HG03095 (cell line): ENCODE measurements around the gene GAS2.

Source experiments
- ATAC-seq: cut with Tn5 transposase; IDR thresholded peaks from one replicate; pipeline ENCODE4 v1.9.1; 2021; ENCODE audit warnings: moderate library complexity; ENCODE audit not compliant: unreplicated experiment

Gene GAS2

DNA sequence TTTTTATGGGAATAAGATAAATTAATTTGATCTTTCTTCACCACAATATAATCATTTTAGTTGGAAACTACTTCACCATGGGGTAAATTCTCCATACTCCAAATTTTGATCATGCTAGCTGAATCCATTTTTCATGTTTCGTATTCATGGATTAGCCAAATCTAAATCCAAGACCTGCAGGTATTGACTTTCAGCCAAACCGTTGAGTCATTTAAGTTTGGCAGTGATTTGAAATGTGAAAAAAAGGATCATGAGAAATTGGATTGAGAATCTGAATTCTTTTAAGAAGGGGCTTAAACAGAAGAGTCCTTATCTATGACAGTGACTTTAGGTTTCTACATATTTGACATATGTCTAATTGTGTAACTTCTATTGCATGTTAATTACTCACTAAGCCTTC, 5.3 kb downstream of the GAS2 start:
- ATAC-seq: no peak

DNA sequence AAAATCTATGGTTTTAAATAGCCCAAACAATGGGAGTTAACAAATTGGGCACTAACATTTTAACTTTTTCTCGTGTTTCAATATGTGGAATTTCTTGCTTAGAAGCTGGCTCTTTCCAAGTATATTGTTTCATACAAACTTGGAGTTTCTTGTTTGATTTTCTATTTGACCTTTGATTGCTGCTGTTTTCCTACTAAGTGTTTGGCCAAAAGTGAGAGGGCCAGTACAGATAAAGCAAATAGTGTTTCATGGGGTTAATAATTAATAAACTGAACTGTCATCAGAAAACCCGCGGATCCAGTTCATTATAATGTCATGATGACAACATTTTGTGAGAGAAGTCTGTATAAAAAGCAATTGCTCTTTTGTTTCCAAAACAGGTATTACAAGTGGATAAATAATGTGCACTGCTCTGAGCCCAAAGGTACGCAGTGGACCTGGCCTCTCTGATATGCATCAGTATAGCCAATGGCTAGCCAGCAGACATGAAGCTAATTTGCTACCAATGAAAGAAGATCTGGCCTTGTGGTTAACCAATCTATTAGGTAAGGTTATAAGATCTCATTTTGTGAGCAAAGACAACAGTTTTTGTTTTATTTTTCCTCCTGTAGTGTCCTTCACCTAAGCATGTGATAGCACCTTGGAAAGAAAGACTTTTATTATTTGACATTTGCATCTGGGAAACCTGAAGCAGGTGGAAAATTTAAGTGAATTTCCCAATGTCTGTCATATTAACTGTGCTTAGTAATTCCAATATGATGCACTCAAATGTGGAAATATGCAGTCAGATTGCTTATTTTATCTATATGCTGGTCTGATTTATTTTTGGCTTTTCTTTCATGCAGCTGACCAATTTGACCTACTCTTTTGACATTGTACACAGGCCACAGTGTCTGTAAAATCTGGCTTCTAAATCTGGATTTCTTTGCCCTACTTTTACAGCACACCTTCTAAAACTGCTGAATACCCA, 8.3 kb downstream of the GAS2 start:
- no peak for ATAC-seq

DNA sequence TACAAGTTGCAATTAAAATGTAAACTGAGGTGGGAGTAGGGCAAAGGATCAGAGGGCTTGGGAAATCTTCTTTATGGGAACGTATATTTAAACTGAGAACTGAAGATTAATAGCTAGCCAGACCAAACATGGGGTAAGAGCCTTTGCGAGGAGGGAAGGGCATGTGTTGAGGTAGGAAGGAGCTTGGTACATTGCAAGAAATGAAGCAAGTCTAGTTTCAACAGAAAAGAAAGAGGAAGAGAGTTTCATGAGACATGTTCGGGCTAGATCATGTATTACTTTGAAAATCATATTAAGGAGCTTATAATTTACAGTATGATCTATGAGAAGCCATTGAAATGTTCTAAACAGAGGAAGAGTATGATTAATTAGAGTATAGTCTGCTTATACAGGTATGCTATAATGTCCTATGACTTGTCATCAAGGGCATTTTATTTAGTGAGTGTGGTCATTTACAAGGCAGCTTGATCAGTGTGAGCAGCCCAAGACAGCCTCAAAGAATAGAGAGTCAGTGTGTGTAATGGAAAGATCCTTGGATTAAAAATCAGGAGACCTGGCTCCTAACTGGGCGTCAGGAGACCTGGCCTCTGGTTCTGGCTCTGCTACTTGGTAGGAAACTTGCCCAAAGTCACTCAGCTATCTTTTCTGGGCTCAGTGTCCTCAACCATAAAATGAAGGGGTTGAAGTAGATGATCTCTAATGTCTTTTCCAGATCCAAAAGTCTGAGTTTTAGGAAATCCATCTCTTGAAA, 10.9 kb downstream of the GAS2 start:
- peak; percentile 42 for ATAC-seq

DNA sequence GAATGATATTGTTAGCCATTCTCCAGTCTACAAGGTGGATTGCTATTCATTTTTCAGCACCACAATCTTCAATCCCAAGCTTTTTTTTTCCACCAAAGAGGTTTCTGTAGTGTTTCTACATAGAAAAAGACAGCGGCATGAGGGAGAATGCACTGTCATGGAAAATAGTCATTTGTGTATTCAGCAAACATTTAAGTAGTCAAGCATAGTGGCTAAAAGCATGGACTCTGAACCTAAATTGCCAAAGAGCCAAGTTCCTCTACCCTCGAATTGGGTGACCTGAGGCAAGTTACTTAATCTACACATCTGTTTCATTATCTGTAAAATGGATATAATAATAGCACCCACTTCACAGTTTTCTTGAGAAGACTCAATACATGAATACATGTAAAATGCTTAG, 14.2 kb downstream of the GAS2 start:
- ATAC-seq: no peak

DNA sequence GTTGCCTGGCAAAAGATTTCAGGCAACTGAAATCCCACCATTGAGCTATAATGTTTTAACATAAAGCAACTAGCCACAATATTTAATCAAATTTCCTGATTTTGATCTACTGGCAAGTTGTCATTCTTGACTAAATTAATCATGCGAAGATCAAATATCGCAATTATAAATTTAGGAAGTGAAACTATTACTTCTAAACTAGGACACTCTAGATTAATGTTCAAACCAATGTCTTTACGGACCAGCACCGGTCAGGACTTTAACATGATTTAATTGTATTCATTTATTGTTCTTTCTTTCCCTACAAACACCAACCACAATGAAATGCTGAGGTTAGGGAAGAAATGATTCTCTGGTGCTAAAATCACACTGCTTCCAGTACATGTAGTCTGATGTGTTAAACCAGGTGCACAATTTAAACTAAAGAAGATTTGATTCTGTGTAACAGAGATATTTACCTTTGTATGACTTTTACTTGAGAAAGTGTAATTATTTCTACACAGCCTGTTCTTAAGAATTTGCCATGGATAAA, 14.9 kb downstream of the GAS2 start:
- ATAC-seq: peak; percentile 46

DNA sequence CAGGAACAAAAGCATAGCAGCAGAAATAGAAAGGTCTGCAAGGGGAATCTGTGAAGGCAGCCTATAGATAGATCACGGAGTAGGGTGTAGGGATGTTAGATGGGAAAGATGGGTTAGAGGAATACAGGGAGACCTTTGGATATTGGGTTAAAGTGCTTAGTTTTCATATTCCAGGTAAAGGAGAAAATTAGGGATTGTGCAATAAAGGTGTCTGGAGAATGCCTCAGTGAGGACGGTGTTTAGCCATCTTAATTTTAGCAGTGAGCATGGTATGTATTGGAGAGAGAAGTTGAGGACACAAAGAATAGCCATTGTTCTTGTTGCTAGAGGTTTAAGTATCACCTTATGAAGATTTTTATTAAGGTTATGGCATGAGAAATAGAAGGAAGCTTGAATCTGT, 17.7 kb downstream of the GAS2 start:
- no peak for ATAC-seq

DNA sequence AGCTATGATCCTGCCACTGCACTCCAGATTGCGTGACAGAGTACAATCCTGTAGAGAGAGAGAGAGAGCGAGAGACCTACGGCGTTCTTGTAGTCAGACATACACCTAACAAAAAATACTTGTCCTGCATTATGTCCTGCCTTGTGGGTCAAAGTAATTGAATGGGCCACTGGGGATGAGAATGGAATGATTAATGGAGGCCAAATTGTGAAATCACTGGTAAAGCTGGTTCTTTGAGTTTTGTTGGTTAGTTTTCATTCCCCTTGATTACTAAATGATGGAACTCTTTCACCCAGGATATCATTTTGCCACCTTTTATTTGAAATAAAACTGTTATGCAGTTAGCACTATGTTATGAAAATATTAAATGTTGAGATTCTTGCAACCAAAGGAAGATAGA, 18.7 kb downstream of the GAS2 start:
- ATAC-seq: no peak

DNA sequence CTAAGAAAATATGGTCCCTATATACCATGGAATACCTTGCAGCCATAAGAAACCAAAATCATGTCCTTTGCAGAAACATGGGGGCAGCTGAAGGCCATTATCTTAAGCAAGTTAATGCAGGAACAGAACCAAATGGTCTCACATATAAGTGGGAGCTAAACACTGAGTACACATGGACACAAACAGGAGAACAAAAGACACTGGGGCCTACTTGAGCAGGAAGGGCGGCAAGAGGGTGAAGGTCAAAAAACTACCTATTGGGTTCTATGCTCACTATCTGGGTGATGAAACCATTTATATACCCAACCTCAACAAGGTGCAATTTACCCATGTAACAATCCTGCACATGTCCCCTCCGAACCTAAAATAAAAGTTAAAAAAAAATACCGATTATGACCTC, 22.5 kb downstream of the GAS2 start:
- no peak for ATAC-seq

DNA sequence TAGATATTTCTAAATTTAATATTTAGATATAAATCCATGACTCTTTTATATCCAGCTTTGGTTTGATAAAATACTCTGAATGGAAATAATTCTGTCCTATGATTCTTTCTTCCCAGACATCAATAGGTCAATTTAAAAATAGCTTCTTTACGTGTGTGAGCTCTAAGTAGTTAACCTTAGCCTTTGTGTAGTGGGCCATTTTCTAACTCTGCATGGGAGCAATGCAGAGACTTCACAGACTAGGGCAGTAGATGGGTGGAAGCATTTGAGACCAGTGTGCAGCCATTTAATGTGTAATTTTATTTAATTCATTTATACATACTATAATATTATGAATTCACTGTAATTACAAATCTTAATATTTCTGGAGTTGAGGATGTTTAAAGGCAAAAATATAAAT, 23.8 kb downstream of the GAS2 start:
- ATAC-seq: no peak

DNA sequence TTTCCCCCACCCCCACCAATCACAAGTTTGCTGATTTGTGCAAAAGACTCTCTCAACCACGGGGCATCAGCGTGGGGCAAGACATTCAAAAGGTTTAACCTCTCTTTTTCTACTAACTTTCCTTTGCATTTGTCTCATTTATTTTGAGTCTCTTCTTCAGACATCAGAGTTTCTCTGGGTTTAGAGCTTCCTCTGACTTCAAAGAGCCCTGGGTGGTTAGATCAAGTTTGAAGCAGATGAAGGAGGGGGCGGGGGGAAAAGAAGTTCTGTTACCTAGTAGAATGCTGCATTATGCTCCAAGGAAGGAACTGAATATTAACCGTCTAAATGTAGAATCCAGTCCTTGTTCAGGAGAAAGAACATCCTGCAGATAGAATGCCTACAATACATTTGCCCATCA, 24.5 kb downstream of the GAS2 start:
- ATAC-seq: no peak

DNA sequence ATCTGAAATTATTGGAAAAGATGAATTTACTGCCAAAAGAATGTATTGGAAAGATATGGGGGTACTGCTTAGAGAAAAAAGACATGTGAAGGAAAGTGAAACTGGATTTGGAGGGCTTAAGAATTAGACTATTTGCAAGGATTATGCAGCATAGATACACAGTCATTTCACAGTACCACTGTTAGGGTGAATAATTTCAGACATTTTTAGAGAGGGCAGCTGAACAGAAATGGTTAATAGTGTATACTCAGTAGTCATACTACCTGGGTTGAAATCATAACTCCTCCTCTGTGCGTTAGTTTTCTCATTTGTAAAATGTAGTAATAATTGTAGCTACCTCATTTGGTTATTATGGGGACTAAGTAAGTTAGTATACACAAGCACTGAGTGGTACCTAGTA, 33.0 kb downstream of the GAS2 start:
- no peak for ATAC-seq

DNA sequence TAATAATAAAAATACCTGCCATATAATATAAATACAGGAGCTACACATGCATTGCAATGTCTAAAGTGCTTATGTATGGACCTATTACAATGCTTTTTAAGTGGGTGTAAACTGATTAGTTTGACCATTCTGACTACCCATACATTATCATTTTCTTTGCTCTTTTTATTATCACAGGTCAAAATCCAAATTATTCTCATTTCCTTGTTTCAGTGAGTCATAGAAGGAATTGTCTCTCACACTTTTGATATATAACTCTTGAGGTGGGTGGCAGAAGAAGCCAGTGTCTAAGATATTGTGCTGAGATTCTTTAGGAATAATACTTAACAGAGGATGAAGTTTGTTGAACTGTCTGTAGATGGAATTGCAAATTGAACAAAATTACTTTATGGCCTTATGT, 35.6 kb downstream of the GAS2 start:
- no peak for ATAC-seq

DNA sequence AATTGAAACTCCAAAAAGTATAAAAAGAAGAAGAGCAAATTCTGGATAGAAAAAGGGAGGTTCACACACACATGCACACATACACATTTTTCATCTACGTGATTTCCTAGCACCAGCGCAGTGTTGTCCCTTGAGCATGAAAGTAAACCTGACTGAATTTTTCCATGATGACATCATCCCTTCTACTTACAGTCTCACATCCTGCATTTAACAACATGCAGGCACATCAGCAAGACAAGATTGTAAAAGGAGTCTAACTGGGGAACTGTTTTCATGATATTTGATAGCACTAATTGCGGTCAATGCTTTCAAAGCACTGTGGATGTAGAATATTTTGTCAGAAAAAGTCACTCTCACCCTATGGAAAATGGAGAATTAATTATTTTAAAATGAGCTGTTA, 36.6 kb downstream of the GAS2 start:
- no peak for ATAC-seq

DNA sequence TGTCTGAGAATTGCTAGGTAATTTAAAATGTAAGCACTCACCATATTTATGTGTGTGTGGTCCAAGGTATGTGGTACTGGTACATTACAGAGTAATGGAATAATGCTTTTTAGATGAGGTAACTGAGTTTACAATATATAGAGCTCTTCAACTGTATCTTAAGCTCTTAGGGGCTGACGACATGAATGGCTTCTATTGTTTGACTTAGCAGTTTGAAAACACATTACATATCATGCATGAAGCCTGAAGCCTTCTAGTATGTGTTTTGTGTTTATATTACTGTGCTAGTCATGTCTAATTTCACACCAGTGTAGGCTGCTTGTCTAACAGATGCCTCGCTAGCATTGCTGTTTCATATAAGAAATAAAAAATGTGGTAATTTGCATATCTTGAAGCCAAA, 37.2 kb downstream of the GAS2 start:
- ATAC-seq: no peak

DNA sequence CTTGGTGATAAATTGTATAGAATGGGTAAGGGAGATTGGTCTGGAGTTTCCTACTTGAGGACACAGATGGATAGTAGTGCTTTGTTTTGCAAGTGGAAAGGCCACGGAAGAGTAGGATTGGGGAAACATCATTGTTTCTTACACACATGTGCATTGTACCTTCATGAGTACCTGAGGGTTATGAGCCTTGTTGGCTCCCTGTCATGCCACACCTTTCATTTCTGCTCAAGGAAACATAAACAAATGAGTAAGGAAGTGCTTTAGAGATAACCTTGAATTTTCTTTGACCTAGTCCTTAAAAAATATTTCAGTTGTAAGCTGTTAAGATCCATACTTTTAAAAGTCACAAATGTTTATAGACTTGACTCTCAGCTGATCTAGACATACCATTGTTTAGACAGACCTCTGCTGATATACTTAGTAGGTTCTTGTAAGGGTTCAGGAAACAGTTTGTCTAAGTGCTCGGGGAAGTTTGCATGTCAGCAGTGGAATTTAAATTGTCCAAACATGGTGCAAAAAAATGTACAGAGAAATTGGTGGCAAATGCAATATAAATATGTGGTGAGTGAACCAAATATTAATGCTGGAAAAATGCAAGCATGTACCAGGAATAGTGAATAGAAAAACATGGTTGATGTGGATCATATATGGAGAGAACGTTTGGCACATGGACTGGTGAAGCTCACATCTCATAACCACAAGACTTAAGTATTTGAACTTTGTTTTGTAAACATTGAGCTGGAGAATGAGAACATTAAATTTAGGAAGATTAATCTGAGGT, 40.9 kb downstream of the GAS2 start:
- no peak for ATAC-seq

DNA sequence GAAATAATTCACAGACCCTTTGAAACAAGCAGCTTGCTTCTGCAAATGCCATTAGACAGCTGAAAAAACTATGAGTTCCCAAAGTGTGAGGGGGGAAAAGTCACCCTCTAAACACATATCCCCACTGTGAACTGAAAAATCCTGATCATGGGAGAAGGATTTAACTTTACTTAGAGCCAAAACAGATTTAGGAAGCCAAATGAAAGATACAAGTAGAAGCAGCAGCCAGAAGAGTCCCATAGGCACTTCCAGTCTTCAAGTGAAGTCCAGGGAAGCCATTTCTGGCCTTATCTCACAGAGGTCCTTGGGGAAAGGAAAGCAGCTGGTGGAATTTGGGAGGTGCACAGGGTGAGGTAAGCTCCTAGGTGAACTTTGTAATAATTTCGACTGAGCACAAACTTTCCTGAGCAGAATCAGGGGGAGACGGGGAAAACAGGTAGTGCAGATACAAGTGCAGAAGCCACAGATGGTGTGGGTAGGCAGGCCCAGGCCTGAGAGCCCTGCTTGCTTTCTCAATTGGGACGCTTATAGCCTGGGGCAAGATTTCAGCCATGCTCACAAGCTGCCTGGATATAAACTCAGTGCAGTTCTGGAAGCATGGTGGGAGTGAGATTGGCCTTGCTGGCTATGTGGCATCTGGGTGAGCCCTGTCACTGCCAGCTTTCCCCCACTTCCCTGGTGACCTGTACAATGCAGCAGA, 44.8 kb downstream of the GAS2 start:
- ATAC-seq: no peak

DNA sequence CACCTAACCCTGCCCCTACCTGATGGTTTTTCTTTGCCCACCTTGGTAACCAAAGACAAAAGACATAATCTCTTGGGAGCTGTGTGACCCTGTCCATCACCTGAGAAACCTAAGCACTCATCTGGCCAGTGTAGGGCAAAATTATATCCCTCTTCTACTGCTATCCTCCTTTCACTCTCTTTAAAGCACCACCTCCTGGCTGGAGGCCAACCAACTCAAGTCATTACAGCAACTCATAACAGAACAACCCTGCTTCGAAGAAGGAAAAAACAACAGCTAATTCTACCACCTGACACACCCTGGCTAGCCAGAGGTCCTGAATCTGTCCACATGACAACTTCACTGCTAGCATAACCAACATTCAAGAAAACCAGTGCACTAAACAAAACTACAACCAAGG, 45.5 kb downstream of the GAS2 start:
- no peak for ATAC-seq

DNA sequence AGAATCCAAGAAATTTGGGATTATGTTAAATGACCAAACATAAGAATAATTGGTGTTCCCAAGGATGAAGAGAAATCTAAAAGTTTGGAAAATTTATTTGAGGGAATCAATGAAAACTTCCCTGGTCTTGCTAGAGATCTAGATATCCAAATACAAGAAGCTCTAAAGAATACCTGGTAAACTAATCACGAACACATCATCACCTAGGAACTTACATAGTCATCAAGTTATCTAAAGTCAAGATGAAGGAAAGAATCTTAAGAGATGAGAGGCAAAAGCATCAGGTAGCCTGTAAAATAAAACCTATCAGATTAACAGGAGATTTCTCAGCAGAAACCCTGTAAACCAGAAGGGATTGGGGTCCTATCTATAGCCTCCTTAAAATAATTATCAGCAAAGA, 46.9 kb downstream of the GAS2 start:
- ATAC-seq: no peak

DNA sequence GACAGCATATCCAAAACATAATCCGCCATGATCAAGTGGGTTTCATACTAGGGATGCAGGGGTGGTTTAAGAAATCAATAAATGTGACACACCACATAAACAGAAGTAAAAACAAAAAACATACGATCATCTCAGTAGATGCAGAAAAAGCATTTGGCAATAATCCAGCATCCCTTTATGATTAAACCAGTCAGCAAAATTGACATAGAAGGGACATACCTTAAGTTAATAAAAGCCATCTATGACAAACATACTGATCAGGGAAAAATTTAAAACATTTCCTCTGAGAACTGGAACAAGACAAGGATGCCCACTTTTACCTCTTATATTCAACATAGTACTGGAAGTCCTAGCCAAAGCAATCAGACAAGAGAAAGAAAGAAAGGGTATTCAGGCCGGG, 49.6 kb downstream of the GAS2 start:
- ATAC-seq: no peak

DNA sequence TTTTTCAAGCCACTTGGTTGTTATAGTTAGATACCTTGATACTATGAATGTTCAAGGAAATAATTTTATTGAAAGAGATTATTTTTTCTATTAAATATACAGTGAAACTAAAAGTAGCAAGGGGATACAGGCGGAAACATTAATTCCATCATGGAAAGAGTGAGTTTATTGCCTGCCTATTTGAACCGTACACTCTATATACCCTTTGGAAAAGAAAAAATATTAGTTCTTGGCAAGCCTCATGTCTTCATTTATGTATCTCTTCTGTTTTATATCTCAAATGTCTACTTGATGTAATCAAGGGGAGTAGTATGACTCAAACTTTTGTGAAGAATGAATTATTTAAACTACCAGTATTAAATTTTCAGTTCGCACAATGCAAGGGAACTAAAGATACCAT, 54.0 kb downstream of the GAS2 start:
- ATAC-seq: no peak

DNA sequence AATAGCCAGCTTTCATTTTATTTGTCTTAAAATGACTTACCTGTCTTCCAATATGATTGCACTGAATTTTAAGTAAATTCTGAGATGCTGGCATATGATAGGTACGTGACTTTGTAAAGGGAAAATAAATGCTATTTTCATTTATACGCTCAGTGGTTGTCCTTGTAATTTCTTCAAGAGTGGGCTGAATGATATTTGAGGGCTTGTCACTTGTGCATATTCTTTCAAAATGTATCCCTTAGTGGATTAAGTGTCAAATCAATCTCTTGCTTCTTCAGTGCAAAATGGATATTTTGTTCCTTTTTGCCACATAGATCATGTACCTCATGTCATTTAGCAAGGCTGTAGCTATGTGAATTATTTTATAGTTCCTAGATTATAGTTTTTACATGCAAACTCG, 56.9 kb downstream of the GAS2 start:
- no peak for ATAC-seq
